Caco-2 (cell line): ENCODE data around the gene SNAPC5. TPM values are rescaled to one million over a fixed set of nuclear protein-coding genes. Genes with fewer than 3 reads are reported as not detected.

ENCODE experiments used
- BruUV-seq: library from RNA; stranded (reverse); fragments of 400-500 nt; replicated peaks from 2 replicates; lab custom pipeline; 2021; lab: Mats Ljungman, UMichigan
- CTCF ChIA-PET: fragments of 300-600 bp; sonication (Branson Sonifier 250); formaldehyde crosslinking; loops from one replicate; lab custom pipeline; 2022; ENCODE audit warnings: antibody characterized with exemption; lab: Charles Lee
- POLR2A ChIA-PET: fragments of 300-600 bp; sonication (Branson Sonifier 250); formaldehyde crosslinking; loops from one replicate; lab custom pipeline; 2022; ENCODE audit warnings: antibody characterized with exemption; lab: Charles Lee
- DNase-seq, 2 experiments: peaks; one replicate each; pipeline versions ENCODE4 v3.0.0 to v3.0.0-alpha.2; 2020 to 2022
- H3K27me3 ChIP-seq: replicated peaks from 2 replicates; pipeline ENCODE4 v1.6.0; 2011; ENCODE audit warnings: low read length; ENCODE audit not compliant: control insufficient read depth, insufficient read depth
- H3K36me3 ChIP-seq: 2 replicates; pipeline ENCODE4 v1.5.1; 2011; ENCODE audit warnings: low read length; ENCODE audit not compliant: control insufficient read depth, insufficient read depth
- H3K4me1 ChIP-seq: fragments of 250-450 bp; sonication (Bioruptor Pico); 2 replicates; pipeline ENCODE4 v1.5.1; 2020; ENCODE audit warnings: mild to moderate bottlenecking
- H3K4me3 ChIP-seq: 2 replicates; pipeline ENCODE4 v1.5.1; 2011; ENCODE audit warnings: low read depth, mild to moderate bottlenecking, control low read depth, low read length
- H3K9me3 ChIP-seq: fragments of 250-450 bp; sonication (Bioruptor Pico); 2 replicates; pipeline ENCODE4 v1.5.1; 2020; ENCODE audit warnings: mild to moderate bottlenecking, moderate library complexity
- H3K27ac Mint-ChIP-seq: one replicate; pipeline ENCODE4 v1.8.0; 2022; ENCODE audit warnings: mixed read lengths; ENCODE audit not compliant: unreplicated experiment
- H3K27me3 Mint-ChIP-seq: one replicate; pipeline ENCODE4 v1.8.0; 2022; ENCODE audit warnings: mixed read lengths; ENCODE audit not compliant: insufficient read depth, unreplicated experiment
- H3K36me3 Mint-ChIP-seq: one replicate; pipeline ENCODE4 v1.8.0; 2022; ENCODE audit warnings: mild to moderate bottlenecking, mixed read lengths; ENCODE audit not compliant: insufficient read depth, unreplicated experiment
- H3K4me1 Mint-ChIP-seq: one replicate; pipeline ENCODE4 v1.8.0; 2022; ENCODE audit warnings: low read depth, mixed read lengths; ENCODE audit not compliant: unreplicated experiment
- H3K4me3 Mint-ChIP-seq: one replicate; pipeline ENCODE4 v1.8.0; 2022; ENCODE audit warnings: mild to moderate bottlenecking, moderate library complexity, mixed read lengths; ENCODE audit not compliant: unreplicated experiment
- H3K9me3 Mint-ChIP-seq: one replicate; pipeline ENCODE4 v1.8.0; 2022; ENCODE audit warnings: mixed read lengths; ENCODE audit not compliant: unreplicated experiment
- intact Hi-C: fragments of 100-400 bp; cut with micrococcal nuclease; formaldehyde crosslinking; loops from one replicate; pipeline ENCODE4 v1.10.0; 2022; ENCODE audit not compliant: unreplicated experiment
- microRNA-seq: library from miRNA; unstranded; fragments of <30 nt; microRNA quantifications from one replicate; pipeline ENCODE4 v1.2.0, GENCODE V29; 2022
- total RNA-seq: library from RNA; stranded (reverse); gene quantifications from 2 replicates; pipeline ENCODE4 v1.2.3, GENCODE V29; 2022
- TF ChIP-seq, protein P1 (sequence below), 2 experiments: fragments of 200-600 bp in 1 of 2; IDR thresholded peaks; 1 replicate in 1 of 2; 2 replicates in 1 of 2; pipeline versions ENCODE4 v1.5.1 to v1.8.0; 2011 to 2022; ENCODE audit warnings: antibody characterized with exemption in 1 of 2, control low read depth in 1 of 2, inconsistent platforms in 1 of 2, low read depth in 1 of 2, low read length in 1 of 2, mild to moderate bottlenecking in 1 of 2, moderate library complexity in 1 of 2; ENCODE audit not compliant: insufficient read depth in 1 of 2, severe bottlenecking in 1 of 2, unreplicated experiment in 1 of 2

SNAPC5 gene
- total RNA-seq, 1 experiment from 2014 or later = 28.1 TPM

DNA sequence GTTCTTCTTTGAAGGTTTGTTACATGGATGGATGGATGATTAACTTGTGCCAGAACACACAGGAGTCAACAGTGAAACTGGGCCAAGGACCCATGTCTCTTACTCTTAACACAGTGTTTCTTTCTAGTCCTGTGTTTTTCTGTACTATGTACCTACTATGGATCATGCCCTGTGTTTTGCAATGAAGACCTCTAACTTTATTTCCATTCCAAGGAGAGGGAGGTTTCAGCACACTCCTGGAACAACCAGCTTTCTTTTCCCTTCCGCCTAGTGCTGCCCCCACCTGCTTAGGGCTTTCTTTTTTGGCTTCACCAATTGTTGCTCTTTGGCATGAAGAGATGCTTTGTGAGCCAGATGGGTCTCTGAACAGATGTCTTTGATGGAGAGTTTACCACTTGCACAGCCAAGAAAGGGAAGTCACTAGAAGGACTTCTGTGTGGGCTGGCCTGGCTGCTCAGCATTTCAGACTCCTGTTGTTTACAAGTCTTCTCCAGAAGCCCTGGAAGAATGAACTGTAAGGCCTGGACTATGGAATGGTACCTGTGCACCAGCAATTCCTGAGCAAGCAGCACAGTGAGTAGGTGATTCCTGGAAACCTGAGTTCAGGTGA lies 44.5 kb downstream of the SNAPC5 start:
- H3K4me3 ChIP-seq = no peak overlapping the region
- no peaks in the 10 kb centered on the region for H3K4me1 ChIP-seq
- no peak overlapping the region for H3K4me3 Mint-ChIP-seq
- CTCF ChIA-PET = no interaction called here
- TF ChIP-seq, protein P1, sequence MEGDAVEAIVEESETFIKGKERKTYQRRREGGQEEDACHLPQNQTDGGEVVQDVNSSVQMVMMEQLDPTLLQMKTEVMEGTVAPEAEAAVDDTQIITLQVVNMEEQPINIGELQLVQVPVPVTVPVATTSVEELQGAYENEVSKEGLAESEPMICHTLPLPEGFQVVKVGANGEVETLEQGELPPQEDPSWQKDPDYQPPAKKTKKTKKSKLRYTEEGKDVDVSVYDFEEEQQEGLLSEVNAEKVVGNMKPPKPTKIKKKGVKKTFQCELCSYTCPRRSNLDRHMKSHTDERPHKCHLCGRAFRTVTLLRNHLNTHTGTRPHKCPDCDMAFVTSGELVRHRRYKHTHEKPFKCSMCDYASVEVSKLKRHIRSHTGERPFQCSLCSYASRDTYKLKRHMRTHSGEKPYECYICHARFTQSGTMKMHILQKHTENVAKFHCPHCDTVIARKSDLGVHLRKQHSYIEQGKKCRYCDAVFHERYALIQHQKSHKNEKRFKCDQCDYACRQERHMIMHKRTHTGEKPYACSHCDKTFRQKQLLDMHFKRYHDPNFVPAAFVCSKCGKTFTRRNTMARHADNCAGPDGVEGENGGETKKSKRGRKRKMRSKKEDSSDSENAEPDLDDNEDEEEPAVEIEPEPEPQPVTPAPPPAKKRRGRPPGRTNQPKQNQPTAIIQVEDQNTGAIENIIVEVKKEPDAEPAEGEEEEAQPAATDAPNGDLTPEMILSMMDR (IDR thresholded peaks at IDR 0.05; ENCODE audit: insufficient read depth in 1 of 2, low read depth in 1 of 2, low read length in 1 of 2, severe bottlenecking in 1 of 2, unreplicated experiment in 1 of 2) = no peak
- H3K36me3 Mint-ChIP-seq = peaks cover 18% of the 10 kb centered on the region
- DNase-seq = no peak
- intact Hi-C loops = no loop called here
- no TSS peak for BruUV-seq
- H3K27ac Mint-ChIP-seq = no peak overlapping the region
- H3K27me3 Mint-ChIP-seq = no peaks in the 10 kb centered on the region
- no peaks in the 10 kb centered on the region for H3K27me3 ChIP-seq
- POLR2A ChIA-PET = no interaction called here
- H3K9me3 Mint-ChIP-seq = no peaks in the 10 kb centered on the region
- H3K9me3 ChIP-seq = no peaks in the 10 kb centered on the region
- H3K36me3 ChIP-seq = no peaks in the 10 kb centered on the region
- H3K4me1 Mint-ChIP-seq = no peaks in the 10 kb centered on the region

DNA sequence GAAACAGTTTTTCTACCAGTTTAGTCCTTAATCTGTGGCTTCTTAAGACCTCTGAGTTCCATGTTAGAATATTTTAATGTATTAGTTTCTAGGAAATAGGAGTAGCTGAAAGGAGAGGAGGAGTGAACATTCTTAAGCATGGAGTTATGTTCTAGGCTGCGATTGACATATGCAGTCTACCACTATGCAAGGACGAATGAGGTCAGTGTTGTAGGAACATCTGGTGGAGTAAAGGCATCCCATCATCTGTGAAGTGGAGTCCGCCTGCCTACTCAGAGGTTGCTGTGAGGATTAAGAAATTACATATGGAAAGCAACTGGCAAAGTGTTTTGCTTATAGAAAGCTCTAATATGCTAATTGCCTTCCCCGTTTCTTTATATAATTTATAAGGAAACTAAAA lies 45.1 kb downstream of the SNAPC5 start:
- ChIA-PET POLR2A (no interaction called here), CTCF (no interaction called here)
- intact Hi-C loops = no loop called here
- Mint-ChIP-seq H3K27ac (no peak overlapping the region), H3K4me3 (no peak overlapping the region), H3K4me1 (no peaks in the 10 kb centered on the region), H3K27me3 (no peaks in the 10 kb centered on the region), H3K9me3 (no peaks in the 10 kb centered on the region), H3K36me3 (peaks cover 24% of the 10 kb centered on the region)
- H3K36me3 ChIP-seq = no peaks in the 10 kb centered on the region
- no peaks in the 10 kb centered on the region for H3K27me3 ChIP-seq
- TF ChIP-seq, protein P1 (IDR thresholded peaks at IDR 0.05; ENCODE audit: insufficient read depth in 1 of 2, low read depth in 1 of 2, low read length in 1 of 2, severe bottlenecking in 1 of 2, unreplicated experiment in 1 of 2) = no peak
- H3K4me1 ChIP-seq = no peaks in the 10 kb centered on the region
- no peaks in the 10 kb centered on the region for H3K9me3 ChIP-seq
- H3K4me3 ChIP-seq = no peak overlapping the region
- no peak for DNase-seq
- BruUV-seq = no TSS peak

Small RNAs within 50 kb of the gene (microRNA-seq; reads per million reads assigned to microRNA genes)
- not detected for gene MIR4512

Other genes with a start within 250 kb of the SNAPC5 start
- 0.58 and 0.66 TPM in 2 replicates for gene MEGF11, start 244.0 kb downstream of the SNAPC5 start, total RNA-seq
- gene DIS3L, start 204.2 kb downstream of the SNAPC5 start, total RNA-seq = 25.3 and 25.6 TPM in 2 replicates
- 22.8 and 28.0 TPM in 2 replicates for gene TIPIN, start 141.1 kb downstream of the SNAPC5 start, total RNA-seq
- 63.7 and 64.1 TPM in 2 replicates for gene MAP2K1, start 110.8 kb downstream of the SNAPC5 start, total RNA-seq
- 3,043 and 3,102 TPM in 2 replicates for gene RPL4, start 7.1 kb upstream of the SNAPC5 start, total RNA-seq
- 21.6 and 28.1 TPM in 2 replicates for gene ZWILCH, start 7.6 kb upstream of the SNAPC5 start, total RNA-seq
- gene LCTL, start 68.2 kb upstream of the SNAPC5 start, total RNA-seq = not detected in 2 replicates
- 8.9 and 10.5 TPM in 2 replicates for gene SMAD6, start 204.5 kb upstream of the SNAPC5 start, total RNA-seq